IMR-90 (cell line): ENCODE measurements around the gene NEURL1B. TPM values are rescaled to one million over a fixed set of nuclear protein-coding genes. Genes with fewer than 3 reads are reported as not detected.

Source experiments
- ATAC-seq: fragments of 200-7000 bp; cut with Tn5 transposase; 2 replicates; pipeline ENCODE4 v1.9.1; 2020; ENCODE audit warnings: low read depth, mild to moderate bottlenecking, moderate library complexity
- BruUV-seq: library from RNA; stranded (reverse); fragments of 400-500 nt; replicated peaks from 2 replicates; lab custom pipeline; 2021; lab: Mats Ljungman, UMichigan
- CTCF ChIA-PET: fragments of 300-600 bp; formaldehyde crosslinking; extraction: SDS; loops from one replicate; lab custom pipeline; 2021; ENCODE audit warnings: antibody characterized with exemption; lab: Yijun Ruan, JAX
- POLR2A ChIA-PET: fragments of 300-600 bp; sonication (Branson Sonifier 250); formaldehyde crosslinking; loops from one replicate; lab custom pipeline; 2022; ENCODE audit warnings: antibody characterized with exemption; ENCODE audit not compliant: unreplicated experiment; lab: Charles Lee
- DNase-seq: peaks from one replicate; pipeline ENCODE4 v3.0.0; 2013
- H2AFZ ChIP-seq: replicated peaks from 2 replicates; pipeline ENCODE3; 2013; ENCODE audit warnings: low read length, mild to moderate bottlenecking; ENCODE audit not compliant: poor library complexity
- H2AK5ac ChIP-seq: 2 replicates; pipeline ENCODE4 v1.6.1; 2013; ENCODE audit warnings: low read depth, low read length, inconsistent platforms
- H2AK9ac ChIP-seq: replicated peaks from 2 replicates; pipeline ENCODE3; 2013; ENCODE audit warnings: mild to moderate bottlenecking, low read depth, low read length, moderate library complexity; ENCODE audit not compliant: poor library complexity
- H2BK120ac ChIP-seq: 2 replicates; pipeline ENCODE4 v1.6.1; 2013; ENCODE audit warnings: low read depth, low read length, inconsistent platforms
- H2BK15ac ChIP-seq: 3 replicates; pipeline ENCODE4 v1.6.1; 2013; ENCODE audit warnings: low read depth, low read length, inconsistent platforms
- H2BK20ac ChIP-seq: 2 replicates; pipeline ENCODE4 v1.6.1; 2013; ENCODE audit warnings: low read depth, mild to moderate bottlenecking, inconsistent platforms, low read length, moderate library complexity
- H2BK5ac ChIP-seq: 2 replicates; pipeline ENCODE4 v1.6.1; 2013; ENCODE audit warnings: mild to moderate bottlenecking, low read depth, low read length, inconsistent platforms; ENCODE audit not compliant: poor library complexity, severe bottlenecking
- H3K14ac ChIP-seq: replicated peaks from 2 replicates; pipeline ENCODE4 v1.6.1; 2013; ENCODE audit warnings: low read depth, low read length, inconsistent platforms
- H3K18ac ChIP-seq: 2 replicates; pipeline ENCODE4 v1.6.1; 2013; ENCODE audit warnings: low read depth, low read length, control low read depth
- H3K23ac ChIP-seq: 2 replicates; pipeline ENCODE4 v1.6.1; 2013; ENCODE audit warnings: low read depth, low read length, inconsistent platforms
- H3K27ac ChIP-seq: 2 replicates; pipeline ENCODE4 v1.5.1; 2013; ENCODE audit warnings: mild to moderate bottlenecking, control low read depth, low read length; ENCODE audit not compliant: insufficient read depth
- H3K27me3 ChIP-seq: 2 replicates; pipeline ENCODE4 v1.6.1; 2013; ENCODE audit warnings: low read length; ENCODE audit not compliant: control insufficient read depth, insufficient read depth
- H3K36me3 ChIP-seq: 2 replicates; pipeline ENCODE4 v1.6.1; 2013; ENCODE audit warnings: low read length, mixed read lengths; ENCODE audit not compliant: control insufficient read depth, insufficient read depth
- H3K4ac ChIP-seq: 2 replicates; pipeline ENCODE4 v1.6.1; 2013; ENCODE audit warnings: low read depth, low read length, inconsistent platforms
- H3K4me1 ChIP-seq: 2 replicates; pipeline ENCODE4 v1.6.1; 2013; ENCODE audit warnings: low read length, mixed read lengths; ENCODE audit not compliant: control insufficient read depth, insufficient read depth
- H3K4me2 ChIP-seq: 2 replicates; pipeline ENCODE4 v1.6.1; 2013; ENCODE audit warnings: low read depth, mild to moderate bottlenecking, control low read depth, low read length, moderate library complexity
- H3K4me3 ChIP-seq: 2 replicates; pipeline ENCODE4 v1.5.1; 2013; ENCODE audit warnings: low read depth, mild to moderate bottlenecking, control low read depth, low read length, moderate library complexity; ENCODE audit not compliant: insufficient read depth
- H3K56ac ChIP-seq: 2 replicates; pipeline ENCODE4 v1.6.1; 2013; ENCODE audit warnings: low read length, inconsistent platforms; ENCODE audit not compliant: insufficient read depth; ENCODE audit errors: extremely low read depth
- H3K79me1 ChIP-seq, 2 experiments: 2 replicates each; pipeline ENCODE4 v1.6.1; 2013; ENCODE audit warnings: low read length in 2 of 2, inconsistent platforms in 1 of 2, low read depth in 1 of 2
- H3K9ac ChIP-seq: 2 replicates; pipeline ENCODE4 v1.6.1; 2013; ENCODE audit warnings: low read depth, low read length, control low read depth
- H3K9me1 ChIP-seq: 2 replicates; pipeline ENCODE4 v1.6.1; 2013; ENCODE audit warnings: low read length, inconsistent platforms; ENCODE audit not compliant: insufficient read depth
- H3K9me3 ChIP-seq: 2 replicates; pipeline ENCODE4 v1.6.1; 2013; ENCODE audit warnings: low read length; ENCODE audit not compliant: control insufficient read depth, insufficient read depth
- H4K20me1 ChIP-seq: 2 replicates; pipeline ENCODE4 v1.6.1; 2013; ENCODE audit warnings: low read length, inconsistent platforms; ENCODE audit not compliant: insufficient read depth
- H4K5ac ChIP-seq: 2 replicates; pipeline ENCODE4 v1.6.1; 2013; ENCODE audit warnings: mild to moderate bottlenecking, low read depth, low read length, control low read depth
- H4K8ac ChIP-seq, 2 experiments: 2 replicates each; pipeline ENCODE4 v1.6.1; 2013; ENCODE audit warnings: low read depth in 2 of 2, low read length in 2 of 2, control low read depth in 1 of 2, inconsistent platforms in 1 of 2
- H4K91ac ChIP-seq: 2 replicates; pipeline ENCODE4 v1.6.1; 2013; ENCODE audit warnings: low read depth, low read length, inconsistent platforms; ENCODE audit not compliant: insufficient read depth
- BHLHE40 ChIP-seq: fragments of 150-350 bp; IDR thresholded peaks from 2 replicates; pipeline ENCODE4 v1.6.1; 2016; ENCODE audit warnings: mild to moderate bottlenecking, low read depth, low read length
- CEBPB ChIP-seq: IDR thresholded peaks from 2 replicates; pipeline ENCODE4 v1.6.1; 2012; ENCODE audit warnings: low read depth, low read length, improper control_type of control experiment
- CHD1 ChIP-seq: IDR thresholded peaks from 2 replicates; pipeline ENCODE4 v1.6.1; 2012; ENCODE audit warnings: low read depth, low read length, improper control_type of control experiment
- CTCF ChIP-seq: conservative IDR thresholded peaks from 2 replicates; pipeline ENCODE4 v1.5.1; 2012; ENCODE audit warnings: mild to moderate bottlenecking, low read depth, low read length, improper control_type of control experiment
- FOS ChIP-seq: fragments of 150-350 bp; IDR thresholded peaks from 2 replicates; pipeline ENCODE4 v1.6.1; 2016; ENCODE audit warnings: low read depth, low read length
- MAFK ChIP-seq: IDR thresholded peaks from 2 replicates; pipeline ENCODE4 v1.6.1; 2012; ENCODE audit warnings: low read depth, low read length, improper control_type of control experiment
- MAZ ChIP-seq: IDR thresholded peaks from 2 replicates; pipeline ENCODE4 v1.6.1; 2012; ENCODE audit warnings: low read depth, mild to moderate bottlenecking, low read length, improper control_type of control experiment, moderate library complexity, borderline replicate concordance
- MXI1 ChIP-seq: IDR thresholded peaks from 2 replicates; pipeline ENCODE4 v1.6.1; 2012; ENCODE audit warnings: low read depth, mild to moderate bottlenecking, low read length, moderate library complexity, borderline replicate concordance
- NFE2L2 ChIP-seq: fragments of 150-350 bp; IDR thresholded peaks from 2 replicates; pipeline ENCODE4 v1.6.1; 2016; ENCODE audit warnings: low read depth, mild to moderate bottlenecking, low read length
- POLR2A ChIP-seq: IDR thresholded peaks from 2 replicates; pipeline ENCODE4 v1.6.1; 2012; ENCODE audit warnings: mild to moderate bottlenecking, low read depth, low read length
- RAD21 ChIP-seq: IDR thresholded peaks from 2 replicates; pipeline ENCODE4 v1.6.1; 2012; ENCODE audit warnings: low read length, improper control_type of control experiment
- RCOR1 ChIP-seq: IDR thresholded peaks from 2 replicates; pipeline ENCODE4 v1.6.1; 2012; ENCODE audit warnings: mild to moderate bottlenecking, low read length, improper control_type of control experiment; ENCODE audit not compliant: insufficient replicate concordance
- RFX5 ChIP-seq: IDR thresholded peaks from 2 replicates; pipeline ENCODE4 v1.8.0; 2012; ENCODE audit warnings: low read depth, mild to moderate bottlenecking, low read length, moderate library complexity
- SMC3 ChIP-seq: fragments of 150-350 bp; IDR thresholded peaks from 2 replicates; pipeline ENCODE4 v1.6.1; 2016; ENCODE audit warnings: low read depth, mild to moderate bottlenecking, antibody characterized with exemption, low read length, moderate library complexity
- WGBS, 2 experiments: methylation state at CpG; one replicate each; pipeline versions ENCODE4 v1.1.5 to v1.1.7; 2013; ENCODE audit warnings: missing lambda C conversion rate in 2 of 2; ENCODE audit not compliant: insufficient read length in 1 of 2; ENCODE audit errors: extremely low coverage in 2 of 2; 5-methylcytosine and 5-hydroxymethylcytosine counted together
- dilution Hi-C: fragments of 300-500 bp; cut with HindIII; formaldehyde crosslinking; loops from one replicate; pipeline ENCODE4 v1.14.3; 2018; ENCODE audit warnings: low sequenced_read_pairs; ENCODE audit not compliant: unreplicated experiment
- in situ Hi-C: fragments of 300-500 bp; cut with MboI; formaldehyde crosslinking; loops from 3 replicates; pipeline ENCODE4 v1.14.3; 2019; ENCODE audit warnings: low sequenced_read_pairs, inconsistent platforms, mixed read lengths
- intact Hi-C: fragments of 100-400 bp; cut with micrococcal nuclease; formaldehyde crosslinking; loops from 2 replicates; pipeline ENCODE4 v1.10.0; 2022
- polyA plus RNA-seq, 3 experiments: library from polyadenylated mRNA; depleted of rRNA; stranded (reverse); fragments of >200 nt; gene quantifications; 2 replicates each; pipeline ENCODE4 v1.2.3, GENCODE V29; 2012; ENCODE audit warnings: low replicate concordance in 1 of 3
- total RNA-seq: library from RNA; depleted of rRNA; stranded (reverse); fragments of >200 nt; gene quantifications from 2 replicates; pipeline ENCODE4 v1.2.3, GENCODE V29; 2012
- TF ChIP-seq, protein P1 (sequence below): fragments of 150-350 bp; IDR thresholded peaks from 2 replicates; pipeline ENCODE4 v1.6.1; 2016; ENCODE audit warnings: low read depth, mild to moderate bottlenecking, low read length, moderate library complexity, borderline replicate concordance
- TF ChIP-seq, protein P2 (sequence below): fragments of 150-350 bp; IDR thresholded peaks from 2 replicates; pipeline ENCODE4 v1.6.1; 2017; ENCODE audit warnings: mild to moderate bottlenecking, antibody characterized with exemption, low read length, low read depth

Gene NEURL1B
- total and polyA plus RNA-seq, 2 of the 4 experiments (the other 2 are of a cell fraction) = 1.8 to 2.8 TPM

- H3K9me3 ChIP-seq = peaks cover 5% of the 10 kb centered on the region; the same call in 1 of the 2 replicates
- no peak overlapping the region for H3K4ac ChIP-seq
- no peak overlapping the region for H3K18ac ChIP-seq
- in situ Hi-C loops (no loop called here), intact Hi-C loops (no loop called here), dilution Hi-C loops (no loop called here)
- no peaks in the 10 kb centered on the region for H3K36me3 ChIP-seq
- no peaks in the 10 kb centered on the region for H3K4me1 ChIP-seq
- no peak overlapping the region for H2BK5ac ChIP-seq
- H2BK15ac ChIP-seq = no peak overlapping the region
- H4K8ac ChIP-seq = no peak overlapping the region
- H3K9me1 ChIP-seq = no peaks in the 10 kb centered on the region
- no peak overlapping the region for H3K9ac ChIP-seq
- H3K27ac ChIP-seq = no peak overlapping the region
- ATAC-seq = no peak
- no peak overlapping the region for H2BK20ac ChIP-seq
- no peak overlapping the region for H2AK9ac ChIP-seq
- H4K91ac ChIP-seq = no peak overlapping the region
- H2AFZ ChIP-seq = no peak overlapping the region
- ChIA-PET POLR2A (no interaction called here), CTCF (no interaction called here)
- DNase-seq = no peak
- H2BK120ac ChIP-seq = no peak overlapping the region
- TF ChIP-seq, protein P1, sequence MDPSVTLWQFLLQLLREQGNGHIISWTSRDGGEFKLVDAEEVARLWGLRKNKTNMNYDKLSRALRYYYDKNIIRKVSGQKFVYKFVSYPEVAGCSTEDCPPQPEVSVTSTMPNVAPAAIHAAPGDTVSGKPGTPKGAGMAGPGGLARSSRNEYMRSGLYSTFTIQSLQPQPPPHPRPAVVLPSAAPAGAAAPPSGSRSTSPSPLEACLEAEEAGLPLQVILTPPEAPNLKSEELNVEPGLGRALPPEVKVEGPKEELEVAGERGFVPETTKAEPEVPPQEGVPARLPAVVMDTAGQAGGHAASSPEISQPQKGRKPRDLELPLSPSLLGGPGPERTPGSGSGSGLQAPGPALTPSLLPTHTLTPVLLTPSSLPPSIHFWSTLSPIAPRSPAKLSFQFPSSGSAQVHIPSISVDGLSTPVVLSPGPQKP = no peak
- no peak for TF ChIP-seq CHD1
- no peak for TF ChIP-seq SMC3
- TF ChIP-seq, protein P2, sequence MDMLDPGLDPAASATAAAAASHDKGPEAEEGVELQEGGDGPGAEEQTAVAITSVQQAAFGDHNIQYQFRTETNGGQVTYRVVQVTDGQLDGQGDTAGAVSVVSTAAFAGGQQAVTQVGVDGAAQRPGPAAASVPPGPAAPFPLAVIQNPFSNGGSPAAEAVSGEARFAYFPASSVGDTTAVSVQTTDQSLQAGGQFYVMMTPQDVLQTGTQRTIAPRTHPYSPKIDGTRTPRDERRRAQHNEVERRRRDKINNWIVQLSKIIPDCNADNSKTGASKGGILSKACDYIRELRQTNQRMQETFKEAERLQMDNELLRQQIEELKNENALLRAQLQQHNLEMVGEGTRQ = no peak
- TF ChIP-seq MXI1 = no peak
- no peak for TF ChIP-seq POLR2A
- TF ChIP-seq CTCF = no peak
- no peak for TF ChIP-seq MAFK
- no peak for TF ChIP-seq RFX5
- TF ChIP-seq MAZ = no peak
- TF ChIP-seq CEBPB = no peak
- TF ChIP-seq RCOR1 = no peak
- TF ChIP-seq RAD21 = no peak
- TF ChIP-seq BHLHE40 = no peak
- no peak for TF ChIP-seq NFE2L2
- TF ChIP-seq FOS = no peak
- no peak overlapping the region for H3K23ac ChIP-seq
- H3K27me3 ChIP-seq = peaks cover 40% of the 10 kb centered on the region
- H3K14ac ChIP-seq = no peak overlapping the region
- H2AK5ac ChIP-seq = no peak overlapping the region
- 50% methylated on average over 4 of the region's 6 CpGs; no CpG with 5 or more reads in 1 of the 2 experiments for WGBS, 2 experiments
- BruUV-seq = no TSS peak
- no peaks in the 10 kb centered on the region for H4K20me1 ChIP-seq
- no peak overlapping the region for H3K56ac ChIP-seq
- no peak overlapping the region for H4K5ac ChIP-seq
- no peaks in the 10 kb centered on the region for H3K79me1 ChIP-seq
- H3K4me2 ChIP-seq = no peak overlapping the region
- no peak overlapping the region for H3K4me3 ChIP-seq
These were observed 30.4 kb upstream of the NEURL1B start for GRCh38 chr5:172610643-172611042.
